UCSD-AML1 (cell line): Measurements from ENCODE around the gene NACA2.
"Not testable (repeated sequence)": the region's sequence is repeated elsewhere in the genome, so short reads cannot be mapped to it uniquely, and the experiment has no call there.

ENCODE experiments used
- DNase-seq: peaks from one replicate; lab custom pipeline; 2025; ENCODE audit not compliant: unreplicated experiment; lab: John Stamatoyannopoulos, UW

NACA2 gene

GRCh38 chr17:61600621-61601020 is 9.6 kb upstream of the NACA2 start:
- no peak for DNase-seq

GRCh38 chr17:61599608-61600007 is 8.6 kb upstream of the NACA2 start:
- no peak for DNase-seq

GRCh38 chr17:61598014-61598413 is 7.0 kb upstream of the NACA2 start:
- no peak for DNase-seq

- DNase-seq, result no peak
Measured at GRCh38 chr17:61597607-61598006, 6.6 kb upstream of the NACA2 start.

- no peak for DNase-seq
Measured at GRCh38 chr17:61595418-61596186, 4.6 kb upstream of the NACA2 start.

- DNase-seq, result no peak
Measured at GRCh38 chr17:61594294-61594825, 3.3 kb upstream of the NACA2 start.

- no peak for DNase-seq
Measured at GRCh38 chr17:61593426-61593825, 2.4 kb upstream of the NACA2 start.

- DNase-seq, result no peak
Measured at GRCh38 chr17:61591930-61592329, 911 bp upstream of the NACA2 start.

- no peak for DNase-seq
Measured at GRCh38 chr17:61589990-61590389, 1.0 kb downstream of the NACA2 start.

GRCh38 chr17:61587807-61588660 is 3.0 kb downstream of the NACA2 start:
- DNase-seq, result no peak

- DNase-seq, result no peak
Measured at GRCh38 chr17:61587242-61587641, 3.8 kb downstream of the NACA2 start.

GRCh38 chr17:61586622-61587021 is 4.4 kb downstream of the NACA2 start:
- not testable (repeated sequence) for DNase-seq

- no peak for DNase-seq
Measured at GRCh38 chr17:61586031-61586566, 4.9 kb downstream of the NACA2 start.

GRCh38 chr17:61584866-61585265 is 6.2 kb downstream of the NACA2 start:
- no peak for DNase-seq

- no peak for DNase-seq
Measured at GRCh38 chr17:61584266-61584665, 6.8 kb downstream of the NACA2 start.

- DNase-seq, result no peak
Measured at GRCh38 chr17:61583660-61584264, 7.3 kb downstream of the NACA2 start.

GRCh38 chr17:61583242-61583641 is 7.8 kb downstream of the NACA2 start:
- no peak for DNase-seq

GRCh38 chr17:61582593-61582992 is 8.4 kb downstream of the NACA2 start:
- DNase-seq, result no peak

- no peak for DNase-seq
Measured at GRCh38 chr17:61581611-61582349, 9.2 kb downstream of the NACA2 start.

GRCh38 chr17:61580502-61580901 is 10.5 kb downstream of the NACA2 start:
- no peak for DNase-seq

- DNase-seq, result no peak
Measured at GRCh38 chr17:61579961-61580360, 11.1 kb downstream of the NACA2 start.
